ENCODE results near the gene DENND10.
"Not testable (repeated sequence)": the region's sequence is repeated elsewhere in the genome, so short reads cannot be mapped to it uniquely, and the experiment has no call there.

The DENND10 gene

GRCh38 chr10:119129721-119130120 lies 25.8 kb downstream of the DENND10 start:
- no peak for DNase-seq (ENCODE audit: extremely low read depth in 1 of 2, low read depth in 1 of 2)

GRCh38 chr10:119131512-119132240 lies 27.8 kb downstream of the DENND10 start:
- no peak for DNase-seq (ENCODE audit: extremely low read depth in 1 of 2, low read depth in 1 of 2)

- no peak for DNase-seq (ENCODE audit: extremely low read depth in 1 of 2, low read depth in 1 of 2)
Observed at GRCh38 chr10:119132521-119133345, 28.8 kb downstream of the DENND10 start.

- DNase-seq (ENCODE audit: extremely low read depth in 1 of 2, low read depth in 1 of 2): no peak
Observed at GRCh38 chr10:119133949-119134348, 30.0 kb downstream of the DENND10 start.

GRCh38 chr10:119135513-119135881 lies 31.6 kb downstream of the DENND10 start:
- DNase-seq (ENCODE audit: extremely low read depth in 1 of 2, low read depth in 1 of 2): no peak

GRCh38 chr10:119136084-119136483 lies 32.2 kb downstream of the DENND10 start:
- no peak for DNase-seq (ENCODE audit: extremely low read depth in 1 of 2, low read depth in 1 of 2)

GRCh38 chr10:119137878-119138277 lies 34.0 kb downstream of the DENND10 start:
- not testable (repeated sequence) for DNase-seq (ENCODE audit: extremely low read depth in 1 of 2, low read depth in 1 of 2)

GRCh38 chr10:119138346-119139306 lies 34.7 kb downstream of the DENND10 start:
- no peak for DNase-seq (ENCODE audit: extremely low read depth in 1 of 2, low read depth in 1 of 2)

- peak; percentile 8 to 34 for DNase-seq (ENCODE audit: extremely low read depth in 1 of 2, low read depth in 1 of 2)
Observed at GRCh38 chr10:119139464-119140067, 35.7 kb downstream of the DENND10 start.

- no peak for DNase-seq (ENCODE audit: extremely low read depth in 1 of 2, low read depth in 1 of 2)
Observed at GRCh38 chr10:119140603-119141245, 36.8 kb downstream of the DENND10 start.

GRCh38 chr10:119143657-119144056 lies 39.7 kb downstream of the DENND10 start:
- DNase-seq (ENCODE audit: extremely low read depth in 1 of 2, low read depth in 1 of 2): no peak

GRCh38 chr10:119149157-119149556 lies 45.2 kb downstream of the DENND10 start:
- no peak for DNase-seq (ENCODE audit: extremely low read depth in 1 of 2, low read depth in 1 of 2)

GRCh38 chr10:119149729-119150128 lies 45.8 kb downstream of the DENND10 start:
- DNase-seq (ENCODE audit: extremely low read depth in 1 of 2, low read depth in 1 of 2): no peak

GRCh38 chr10:119151601-119152000 lies 47.7 kb downstream of the DENND10 start:
- DNase-seq (ENCODE audit: extremely low read depth in 1 of 2, low read depth in 1 of 2): not testable (repeated sequence)

GRCh38 chr10:119153041-119153440 lies 49.1 kb downstream of the DENND10 start:
- DNase-seq (ENCODE audit: extremely low read depth in 1 of 2, low read depth in 1 of 2): no peak

- DNase-seq (ENCODE audit: extremely low read depth in 1 of 2, low read depth in 1 of 2): no peak
Observed at GRCh38 chr10:119153661-119154060, 49.7 kb downstream of the DENND10 start.

GRCh38 chr10:119159332-119159731 lies 55.4 kb downstream of the DENND10 start:
- no peak for DNase-seq (ENCODE audit: extremely low read depth in 1 of 2, low read depth in 1 of 2)

- no peak for DNase-seq (ENCODE audit: extremely low read depth in 1 of 2, low read depth in 1 of 2)
Observed at GRCh38 chr10:119161680-119162451, 58.0 kb downstream of the DENND10 start.

- DNase-seq (ENCODE audit: extremely low read depth in 1 of 2, low read depth in 1 of 2): no peak
Observed at GRCh38 chr10:119162452-119163092, 58.7 kb downstream of the DENND10 start.

Measured in activated CD8-positive, alpha-beta memory T cell treated with anti-CD3 and anti-CD28 coated beads for 1 hour (primary cell).